ENCODE measurements around the gene MAD1L1.

The MAD1L1 gene

GRCh38 chr7:1767524-1767923 lies 465.2 kb downstream of the MAD1L1 start:
- Mint-ChIP-seq H3K4me1 (no peaks in the 10 kb centered on the region), H3K36me3 (no peaks in the 10 kb centered on the region), H3K4me3 (no peak overlapping the region), H3K27ac (no peak overlapping the region), H3K9me3 (no peaks in the 10 kb centered on the region), H3K27me3 (no peaks in the 10 kb centered on the region)

Measured in activated naive CD4-positive, alpha-beta T cell treated with anti-CD3 and anti-CD28 coated beads, Interleukin-2, amount 50 U/mL, for 24 hours (primary cell).